Prostate gland (tissue), 2 donors: ENCODE results near the gene TCF4.

Experiments used
- POLR2A ChIP-seq: fragments of 450-650 bp; IDR thresholded peaks from one replicate; pipeline ENCODE4 v1.6.1; 2016; ENCODE audit warnings: antibody characterized with exemption, mild to moderate bottlenecking
- POLR2AphosphoS5 ChIP-seq: sonication (generic); formaldehyde crosslinking; IDR thresholded peaks from one replicate; pipeline ENCODE4 v1.6.1; 2017; ENCODE audit warnings: antibody characterized with exemption
- TF ChIP-seq, protein P1 (sequence below), 4 experiments: fragments of 200-600 bp in 2 of 4; fragments of 450-650 bp in 2 of 4; sonication (generic) in 2 of 4; IDR thresholded peaks; 1 replicate in 3 of 4; 2 replicates in 1 of 4; pipeline ENCODE4 v1.5.1; 2016 to 2019; ENCODE audit warnings: antibody characterized with exemption in 4 of 4, mild to moderate bottlenecking in 2 of 4, moderate library complexity in 2 of 4

DNA sequence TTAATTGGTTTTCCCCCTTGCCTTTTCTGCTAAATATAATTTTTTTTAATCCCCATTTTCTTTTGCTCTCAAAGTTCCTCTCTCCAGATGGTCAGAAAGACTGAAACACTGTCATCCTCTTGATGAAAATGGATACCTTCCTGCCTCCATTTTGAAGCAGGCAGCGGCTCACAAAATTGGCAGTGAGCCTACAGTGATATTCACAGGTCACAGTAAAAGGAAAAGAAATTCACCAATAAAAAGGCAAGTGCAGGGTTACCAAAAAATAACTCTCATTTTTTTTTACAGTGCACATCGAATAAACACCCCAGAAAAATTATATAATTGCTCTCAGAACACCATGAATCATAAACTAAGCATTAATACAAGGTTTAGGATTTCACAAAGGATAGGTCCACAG, 307.5 kb downstream of the TCF4 start:
- TF ChIP-seq, protein P1, sequence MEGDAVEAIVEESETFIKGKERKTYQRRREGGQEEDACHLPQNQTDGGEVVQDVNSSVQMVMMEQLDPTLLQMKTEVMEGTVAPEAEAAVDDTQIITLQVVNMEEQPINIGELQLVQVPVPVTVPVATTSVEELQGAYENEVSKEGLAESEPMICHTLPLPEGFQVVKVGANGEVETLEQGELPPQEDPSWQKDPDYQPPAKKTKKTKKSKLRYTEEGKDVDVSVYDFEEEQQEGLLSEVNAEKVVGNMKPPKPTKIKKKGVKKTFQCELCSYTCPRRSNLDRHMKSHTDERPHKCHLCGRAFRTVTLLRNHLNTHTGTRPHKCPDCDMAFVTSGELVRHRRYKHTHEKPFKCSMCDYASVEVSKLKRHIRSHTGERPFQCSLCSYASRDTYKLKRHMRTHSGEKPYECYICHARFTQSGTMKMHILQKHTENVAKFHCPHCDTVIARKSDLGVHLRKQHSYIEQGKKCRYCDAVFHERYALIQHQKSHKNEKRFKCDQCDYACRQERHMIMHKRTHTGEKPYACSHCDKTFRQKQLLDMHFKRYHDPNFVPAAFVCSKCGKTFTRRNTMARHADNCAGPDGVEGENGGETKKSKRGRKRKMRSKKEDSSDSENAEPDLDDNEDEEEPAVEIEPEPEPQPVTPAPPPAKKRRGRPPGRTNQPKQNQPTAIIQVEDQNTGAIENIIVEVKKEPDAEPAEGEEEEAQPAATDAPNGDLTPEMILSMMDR (IDR thresholded peaks at IDR 0.05) = no peak
- no peak for TF ChIP-seq POLR2AphosphoS5
- no peak for TF ChIP-seq POLR2A
